ENCODE results near the gene AJAP1.

AJAP1 gene

DNA sequence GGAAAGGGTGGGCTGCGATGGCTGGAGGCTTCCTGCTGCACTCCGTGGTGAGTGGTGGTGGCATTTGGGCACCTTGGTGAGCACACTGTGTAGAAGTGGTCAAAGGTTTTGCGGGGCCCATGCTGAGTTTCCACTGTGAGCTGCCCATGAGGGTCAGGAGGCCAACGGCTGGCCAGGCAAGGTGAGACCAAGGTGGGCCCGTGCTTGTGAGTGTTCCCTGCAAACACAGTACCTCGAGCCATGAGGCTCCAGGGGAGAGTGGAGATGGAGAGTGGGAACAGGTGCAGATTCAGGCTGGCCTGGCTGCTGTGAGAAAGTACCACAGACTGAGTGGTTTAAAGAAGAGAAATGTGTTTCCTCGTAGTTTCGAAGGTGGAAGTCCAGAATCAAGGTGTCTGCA is 40.8 kb downstream of the AJAP1 start:
- no peak overlapping the region for H3K4me3 ChIP-seq (ENCODE audit: control insufficient read depth, low read depth, low read length)
- DNase-seq (ENCODE audit: low read depth): no peak
- TF ChIP-seq, protein P1, sequence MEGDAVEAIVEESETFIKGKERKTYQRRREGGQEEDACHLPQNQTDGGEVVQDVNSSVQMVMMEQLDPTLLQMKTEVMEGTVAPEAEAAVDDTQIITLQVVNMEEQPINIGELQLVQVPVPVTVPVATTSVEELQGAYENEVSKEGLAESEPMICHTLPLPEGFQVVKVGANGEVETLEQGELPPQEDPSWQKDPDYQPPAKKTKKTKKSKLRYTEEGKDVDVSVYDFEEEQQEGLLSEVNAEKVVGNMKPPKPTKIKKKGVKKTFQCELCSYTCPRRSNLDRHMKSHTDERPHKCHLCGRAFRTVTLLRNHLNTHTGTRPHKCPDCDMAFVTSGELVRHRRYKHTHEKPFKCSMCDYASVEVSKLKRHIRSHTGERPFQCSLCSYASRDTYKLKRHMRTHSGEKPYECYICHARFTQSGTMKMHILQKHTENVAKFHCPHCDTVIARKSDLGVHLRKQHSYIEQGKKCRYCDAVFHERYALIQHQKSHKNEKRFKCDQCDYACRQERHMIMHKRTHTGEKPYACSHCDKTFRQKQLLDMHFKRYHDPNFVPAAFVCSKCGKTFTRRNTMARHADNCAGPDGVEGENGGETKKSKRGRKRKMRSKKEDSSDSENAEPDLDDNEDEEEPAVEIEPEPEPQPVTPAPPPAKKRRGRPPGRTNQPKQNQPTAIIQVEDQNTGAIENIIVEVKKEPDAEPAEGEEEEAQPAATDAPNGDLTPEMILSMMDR (conservative IDR thresholded peaks at IDR 0.05; ENCODE audit: control insufficient read depth, insufficient read depth, low read depth, low read length): no peak

DNA sequence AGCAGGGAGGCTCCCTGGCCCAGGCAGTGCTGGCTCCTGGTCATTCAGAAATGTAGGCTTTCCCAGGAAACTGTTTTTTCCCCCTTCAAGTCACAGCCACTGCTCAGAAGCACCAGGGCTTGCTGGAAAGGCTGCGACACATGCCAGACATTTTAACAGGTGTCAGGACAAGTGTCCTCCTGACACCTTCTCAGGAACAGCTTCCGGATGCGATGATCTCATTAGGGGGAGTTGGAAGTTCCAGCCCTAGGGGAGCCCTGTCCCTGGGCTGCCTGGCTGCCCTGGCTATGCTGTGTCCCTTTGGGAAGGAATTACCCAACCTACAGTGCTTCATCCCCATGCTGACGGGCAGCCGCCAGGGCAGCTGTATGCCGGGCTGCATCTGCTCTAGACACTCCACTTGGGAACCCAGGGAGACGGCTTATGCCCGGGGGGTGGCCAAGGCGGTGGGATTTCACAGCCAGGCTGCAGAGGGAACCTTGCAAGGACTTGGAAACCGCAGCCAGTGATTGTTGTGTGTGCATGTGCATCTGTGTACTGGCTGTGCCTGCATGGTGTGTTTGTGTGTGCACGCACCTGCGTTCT is 41.8 kb downstream of the AJAP1 start:
- no peak for DNase-seq (ENCODE audit: low read depth)
- H3K4me3 ChIP-seq (ENCODE audit: control insufficient read depth, low read depth, low read length): no peak overlapping the region

DNA sequence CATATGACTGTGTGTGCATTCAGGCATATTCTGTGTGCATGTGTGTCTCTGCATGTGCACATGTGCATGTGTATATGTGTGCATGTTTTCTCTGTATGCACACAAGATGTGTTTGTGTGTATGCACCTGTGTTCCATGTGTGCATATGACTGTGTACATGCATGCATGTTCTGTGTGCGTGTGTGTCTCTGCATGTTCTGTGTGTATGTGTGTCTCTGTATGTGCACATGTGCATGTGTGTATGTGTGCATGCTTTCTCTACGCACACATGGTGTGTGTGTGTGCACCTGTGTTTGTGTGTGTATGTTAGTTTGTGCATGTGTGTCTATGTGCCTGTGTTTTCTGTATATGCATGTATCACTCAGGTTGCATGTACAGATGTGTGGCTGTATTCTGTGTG is 42.3 kb downstream of the AJAP1 start:
- DNase-seq (ENCODE audit: low read depth): no peak
- H3K4me3 ChIP-seq (ENCODE audit: control insufficient read depth, low read depth, low read length): no peak overlapping the region
- TF ChIP-seq, protein P1 (conservative IDR thresholded peaks at IDR 0.05; ENCODE audit: control insufficient read depth, insufficient read depth, low read depth, low read length): no peak

More for the DNA sequence above, 41.8 kb downstream of the AJAP1 start:
- TF ChIP-seq, protein P1 (conservative IDR thresholded peaks at IDR 0.05; ENCODE audit: control insufficient read depth, insufficient read depth, low read depth, low read length): no peak

DNA sequence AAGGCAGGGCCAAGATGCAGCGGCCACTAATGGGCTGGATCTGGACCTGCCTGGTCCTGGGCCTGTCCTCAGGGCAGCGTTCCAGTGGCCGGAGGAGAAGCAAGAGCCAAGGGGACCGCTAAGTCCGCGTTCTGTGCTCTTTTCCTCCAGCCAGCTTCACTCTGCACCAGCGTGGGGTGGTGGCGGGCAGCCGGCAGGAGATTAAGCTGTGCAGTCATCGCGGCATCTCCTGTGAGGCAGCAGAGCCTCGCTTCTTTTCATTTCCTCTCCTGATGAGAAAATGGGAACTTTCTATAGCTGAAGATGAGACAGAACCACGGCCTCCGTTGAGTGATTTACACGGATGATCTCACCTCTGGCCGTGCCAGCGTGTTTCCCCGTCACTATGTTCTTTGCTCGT is 43.4 kb downstream of the AJAP1 start:
- TF ChIP-seq, protein P1 (conservative IDR thresholded peaks at IDR 0.05; ENCODE audit: control insufficient read depth, insufficient read depth, low read depth, low read length): no peak
- no peak overlapping the region for H3K4me3 ChIP-seq (ENCODE audit: control insufficient read depth, low read depth, low read length)
- DNase-seq (ENCODE audit: low read depth): no peak

DNA sequence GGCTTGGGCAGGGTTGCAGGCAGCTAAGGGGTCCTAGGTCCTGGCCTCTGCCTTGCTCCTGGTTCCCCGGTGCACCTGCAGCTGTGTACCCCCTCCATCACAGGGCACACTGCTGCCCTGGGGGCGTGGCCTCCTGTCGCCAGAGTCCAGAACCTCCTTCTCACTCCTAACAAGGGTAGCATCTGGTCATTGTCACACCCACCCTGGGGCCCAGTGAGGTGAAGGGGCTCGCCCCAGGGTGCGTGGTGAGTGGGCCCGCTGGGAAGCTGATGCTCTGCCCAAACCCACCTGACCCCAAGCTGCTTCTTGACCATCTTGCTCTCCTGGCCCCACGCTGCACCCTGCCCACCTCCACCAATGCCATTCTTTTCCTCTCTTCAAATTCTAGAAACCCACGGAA is 44.5 kb downstream of the AJAP1 start:
- TF ChIP-seq, protein P1 (conservative IDR thresholded peaks at IDR 0.05; ENCODE audit: control insufficient read depth, insufficient read depth, low read depth, low read length): no peak
- H3K4me3 ChIP-seq (ENCODE audit: control insufficient read depth, low read depth, low read length): no peak overlapping the region
- no peak for DNase-seq (ENCODE audit: low read depth)

- peak; percentile 38 for DNase-seq (ENCODE audit: low read depth)
- no peak overlapping the region for H3K4me3 ChIP-seq (ENCODE audit: control insufficient read depth, low read depth, low read length)
- TF ChIP-seq, protein P1 (conservative IDR thresholded peaks at IDR 0.05; ENCODE audit: control insufficient read depth, insufficient read depth, low read depth, low read length): no peak
Measured at GRCh38 chr1:4699376-4700301, 45.2 kb downstream of the AJAP1 start.

Data from fibroblast of mammary gland (primary cell).